Trophoblast cell (in vitro differentiated cells and primary cell): ENCODE data around the gene CYP26C1.

Source experiments
- DNase-seq, 2 donors: peaks; one replicate each; pipeline ENCODE4 v3.0.0-alpha.2; 2016
- H2AFZ ChIP-seq: 2 replicates; pipeline ENCODE4 v1.6.1; 2013; ENCODE audit warnings: low read length, moderate library complexity, mild to moderate bottlenecking; ENCODE audit not compliant: insufficient read depth, poor library complexity
- H2AK5ac ChIP-seq: 2 replicates; pipeline ENCODE4 v1.6.1; 2013; ENCODE audit warnings: mild to moderate bottlenecking, low read length
- H2BK120ac ChIP-seq: 2 replicates; pipeline ENCODE4 v1.6.1; 2013; ENCODE audit warnings: low read length, mild to moderate bottlenecking, moderate library complexity; ENCODE audit not compliant: insufficient read depth, poor library complexity
- H2BK12ac ChIP-seq: 2 replicates; pipeline ENCODE4 v1.6.1; 2013; ENCODE audit warnings: mild to moderate bottlenecking, low read length, moderate library complexity
- H2BK5ac ChIP-seq: 2 replicates; pipeline ENCODE4 v1.6.1; 2013; ENCODE audit warnings: low read length, low read depth, moderate library complexity, mild to moderate bottlenecking; ENCODE audit not compliant: poor library complexity
- H3K14ac ChIP-seq: 2 replicates; pipeline ENCODE4 v1.6.1; 2013; ENCODE audit warnings: mild to moderate bottlenecking, low read length
- H3K18ac ChIP-seq: 2 replicates; pipeline ENCODE4 v1.6.1; 2013; ENCODE audit warnings: mild to moderate bottlenecking, low read length
- H3K23ac ChIP-seq: 2 replicates; pipeline ENCODE4 v1.6.1; 2013; ENCODE audit warnings: low read length
- H3K27ac ChIP-seq: 2 replicates; pipeline ENCODE4 v1.5.1; 2013; ENCODE audit warnings: low read depth, mild to moderate bottlenecking, inconsistent platforms, low read length, moderate library complexity
- H3K27me3 ChIP-seq: 2 replicates; pipeline ENCODE4 v1.6.1; 2013; ENCODE audit warnings: inconsistent platforms, mild to moderate bottlenecking, low read length, moderate library complexity; ENCODE audit not compliant: insufficient read depth
- H3K36me3 ChIP-seq, 2 experiments: 1 replicate in 1 of 2; 2 replicates in 1 of 2; pipeline ENCODE4 v1.6.1; 2013; ENCODE audit warnings: low read length in 2 of 2, mild to moderate bottlenecking in 2 of 2, moderate library complexity in 1 of 2; ENCODE audit not compliant: insufficient read depth in 2 of 2, control insufficient read depth in 1 of 2
- H3K4ac ChIP-seq: 2 replicates; pipeline ENCODE4 v1.6.1; 2013; ENCODE audit warnings: low read depth, mild to moderate bottlenecking, low read length, moderate library complexity
- H3K4me1 ChIP-seq, 2 experiments: 1 replicate in 1 of 2; 2 replicates in 1 of 2; pipeline ENCODE4 v1.6.1; 2013; ENCODE audit warnings: low read length in 2 of 2, mild to moderate bottlenecking in 2 of 2, moderate library complexity in 1 of 2; ENCODE audit not compliant: insufficient read depth in 2 of 2, control insufficient read depth in 1 of 2
- H3K4me2 ChIP-seq: 2 replicates; pipeline ENCODE4 v1.6.1; 2013; ENCODE audit warnings: inconsistent platforms, mild to moderate bottlenecking, low read length, moderate library complexity
- H3K4me3 ChIP-seq: 2 replicates; pipeline ENCODE4 v1.5.1; 2013; ENCODE audit warnings: mild to moderate bottlenecking, low read depth, low read length, inconsistent platforms
- H3K79me1 ChIP-seq: one replicate; pipeline ENCODE4 v1.6.1; 2013; ENCODE audit warnings: low read length
- H3K79me2 ChIP-seq: 2 replicates; pipeline ENCODE4 v1.6.1; 2013; ENCODE audit warnings: low read length, mild to moderate bottlenecking; ENCODE audit not compliant: control insufficient read depth, insufficient read depth, poor library complexity
- H3K9ac ChIP-seq: 2 replicates; pipeline ENCODE4 v1.6.1; 2013; ENCODE audit warnings: mild to moderate bottlenecking, low read length
- H3K9me3 ChIP-seq: 2 replicates; pipeline ENCODE4 v1.6.1; 2013; ENCODE audit warnings: low read depth, mild to moderate bottlenecking, control low read depth, inconsistent platforms, low read length; ENCODE audit not compliant: insufficient read depth
- H4K12ac ChIP-seq: 2 replicates; pipeline ENCODE4 v1.6.1; 2013; ENCODE audit warnings: low read depth, mild to moderate bottlenecking, low read length, moderate library complexity
- H4K8ac ChIP-seq: 2 replicates; pipeline ENCODE4 v1.6.1; 2013; ENCODE audit warnings: low read depth, mild to moderate bottlenecking, low read length, moderate library complexity
- H4K91ac ChIP-seq: one replicate; pipeline ENCODE4 v1.6.1; 2013; ENCODE audit warnings: low read depth, mild to moderate bottlenecking, low read length, moderate library complexity
- WGBS: extraction: QIAGEN DNeasy Blood & Tissue Kit; methylation state at CpG from one replicate; pipeline ENCODE4 v1.1.7; 2013; ENCODE audit warnings: missing lambda C conversion rate; ENCODE audit not compliant: insufficient read length, insufficient coverage; ENCODE audit errors: extremely low coverage; 5-methylcytosine and 5-hydroxymethylcytosine counted together

The CYP26C1 gene

DNA sequence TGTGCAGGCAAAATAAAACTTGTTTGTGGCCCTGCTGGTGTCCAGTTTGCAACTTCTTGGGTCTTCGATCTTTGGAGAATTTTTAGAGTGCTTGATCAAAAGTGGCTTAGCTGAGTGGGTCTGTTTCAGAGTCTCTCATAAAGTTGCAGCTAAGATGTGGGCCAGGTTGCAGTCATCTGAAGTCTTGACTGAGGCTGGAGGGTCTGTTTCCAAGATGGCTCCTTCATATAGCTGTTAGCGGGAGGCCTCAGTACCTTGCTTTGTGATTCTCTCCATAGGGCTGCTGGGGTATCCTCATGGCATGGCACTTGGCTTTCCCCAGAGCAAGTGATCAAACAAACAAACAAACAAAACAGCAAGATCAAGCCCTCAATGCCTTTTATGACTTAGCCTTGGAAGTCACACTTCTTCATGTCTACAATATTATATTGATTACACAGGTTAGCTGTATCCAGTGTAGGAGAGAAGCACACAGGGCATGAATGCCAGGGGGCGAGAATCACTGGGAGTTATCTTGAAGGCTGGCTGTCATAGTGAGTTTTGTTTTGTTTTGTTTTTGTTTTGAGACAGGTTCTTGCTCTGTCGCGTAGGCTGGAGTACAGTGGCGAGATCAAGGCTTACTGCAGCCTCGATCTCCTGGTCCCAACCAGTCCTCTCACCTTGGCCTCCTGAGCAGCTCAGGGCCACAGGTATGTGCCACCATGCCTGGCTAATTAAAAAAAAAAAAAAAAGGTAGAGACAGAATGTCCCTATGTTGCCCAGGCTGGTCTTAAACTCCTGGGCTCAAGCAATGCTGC lies 23.3 kb downstream of the CYP26C1 start:
- no peak overlapping the region for H3K4me3 ChIP-seq
- peak in 1 of 2 donors; percentile 55 for DNase-seq

GRCh38 chr10:93085272-93085859 lies 24.8 kb downstream of the CYP26C1 start:
- Histone ChIP-seq H2BK120ac (no peak overlapping the region), H4K8ac (no peak overlapping the region), H3K36me3 (no peaks in the 10 kb centered on the region), H2BK5ac (no peak overlapping the region), H3K4me3 (no peak overlapping the region), H2AFZ (no peak overlapping the region), H3K4ac (no peak overlapping the region), H3K18ac (no peak overlapping the region), H3K23ac (no peak overlapping the region), H3K4me2 (no peak overlapping the region), H3K79me1 (peaks cover 10% of the 10 kb centered on the region), H2AK5ac (no peak overlapping the region), H3K27me3 (no peaks in the 10 kb centered on the region), H3K9ac (no peak overlapping the region), H4K12ac (no peak overlapping the region), H3K27ac (no peak overlapping the region), H2BK12ac (no peak overlapping the region), H3K14ac (no peak overlapping the region), H3K4me1 (peaks cover 9 to 14% of the 10 kb centered on the region in 2 experiments), H3K79me2 (no peaks in the 10 kb centered on the region), H3K9me3 (peaks cover 2% of the 10 kb centered on the region), H4K91ac (no peak overlapping the region)
- no peak for DNase-seq
- no CpG with 5 or more reads among the region's 4 CpGs for WGBS

More for the DNA sequence above, 23.3 kb downstream of the CYP26C1 start:
- H3K9me3 ChIP-seq = no peaks in the 10 kb centered on the region
- peaks cover 15% of the 10 kb centered on the region for H3K79me1 ChIP-seq
- peak overlapping the region; percentile 30 for H2AK5ac ChIP-seq
- no peak overlapping the region for H3K14ac ChIP-seq
- H3K79me2 ChIP-seq = no peaks in the 10 kb centered on the region
- no peak overlapping the region for H4K12ac ChIP-seq
- H4K8ac ChIP-seq = peak overlapping the region; percentile 39
- no peak overlapping the region for H2AFZ ChIP-seq
- no peak overlapping the region for H4K91ac ChIP-seq
- no peaks in the 10 kb centered on the region for H3K36me3 ChIP-seq
- H3K4me2 ChIP-seq = no peak overlapping the region
- no peaks in the 10 kb centered on the region for H3K27me3 ChIP-seq
- no CpG with 5 or more reads among the region's 7 CpGs for WGBS
- no peak overlapping the region for H2BK5ac ChIP-seq
- H3K9ac ChIP-seq = no peak overlapping the region
- H2BK120ac ChIP-seq = no peak overlapping the region
- H3K18ac ChIP-seq = no peak overlapping the region
- peaks cover 9 to 14% of the 10 kb centered on the region in 2 experiments for H3K4me1 ChIP-seq
- H3K4ac ChIP-seq = no peak overlapping the region
- H3K27ac ChIP-seq = no peak overlapping the region
- no peak overlapping the region for H2BK12ac ChIP-seq
- H3K23ac ChIP-seq = no peak overlapping the region

DNA sequence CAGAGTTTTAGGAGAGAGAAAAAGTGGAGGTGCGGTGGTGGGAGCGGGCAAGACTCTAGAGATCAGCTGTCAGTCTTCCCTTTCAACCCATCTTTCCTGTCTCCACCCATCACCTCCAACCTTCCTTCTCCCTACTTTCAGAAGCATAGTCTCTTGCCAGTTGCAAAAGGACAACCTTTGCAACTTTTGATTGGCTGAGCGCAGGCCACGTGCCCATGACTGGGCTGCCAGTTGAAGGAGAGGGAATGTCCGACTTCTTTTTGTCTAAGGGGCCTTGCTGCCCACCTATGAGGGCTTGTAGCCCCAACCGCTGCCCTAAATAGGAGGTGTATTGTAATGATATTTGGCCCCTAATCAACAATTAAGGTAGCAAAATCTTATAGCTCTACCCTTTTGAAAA lies 25.7 kb downstream of the CYP26C1 start:
- no peak overlapping the region for H3K23ac ChIP-seq
- no peak overlapping the region for H3K9ac ChIP-seq
- H2BK12ac ChIP-seq = no peak overlapping the region

DNA sequence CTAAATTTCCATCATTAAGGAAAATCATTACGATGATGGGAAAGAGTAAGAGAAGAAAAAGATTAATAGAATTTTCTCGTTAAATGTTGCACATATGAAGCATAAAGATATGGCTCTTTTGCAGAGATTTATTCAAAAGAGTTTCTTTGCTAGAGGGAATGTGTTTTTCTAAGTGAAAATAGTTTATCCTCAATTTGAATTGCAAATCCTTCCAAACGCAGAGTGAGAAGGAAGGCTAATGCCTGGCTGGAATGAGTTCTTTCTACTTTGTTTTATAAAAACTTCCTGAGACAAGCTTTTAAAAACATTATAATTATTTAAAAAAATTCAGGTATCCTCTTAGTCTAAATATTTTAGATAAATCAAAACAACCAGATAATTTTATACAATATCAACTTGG lies 27.2 kb downstream of the CYP26C1 start:
- Histone ChIP-seq H3K23ac (no peak overlapping the region), H3K14ac (no peak overlapping the region), H2AK5ac (no peak overlapping the region), H4K12ac (no peak overlapping the region), H3K9me3 (peaks cover 2% of the 10 kb centered on the region), H2AFZ (no peak overlapping the region), H3K4me2 (no peak overlapping the region), H3K79me2 (no peaks in the 10 kb centered on the region), H3K4me1 (no peaks in the 10 kb centered on the region), H3K79me1 (no peaks in the 10 kb centered on the region), H2BK12ac (no peak overlapping the region), H2BK5ac (no peak overlapping the region), H3K27me3 (no peaks in the 10 kb centered on the region), H3K18ac (no peak overlapping the region), H2BK120ac (no peak overlapping the region), H3K4ac (no peak overlapping the region), H3K9ac (no peak overlapping the region), H3K4me3 (no peak overlapping the region), H4K91ac (no peak overlapping the region), H3K27ac (no peak overlapping the region), H3K36me3 (no peaks in the 10 kb centered on the region), H4K8ac (no peak overlapping the region)
- no peak for DNase-seq
- WGBS = no CpG with 5 or more reads among the region's 3 CpGs

More for the DNA sequence above, 25.7 kb downstream of the CYP26C1 start:
- H3K4ac ChIP-seq = no peak overlapping the region
- H2AFZ ChIP-seq = no peak overlapping the region
- H3K36me3 ChIP-seq = no peaks in the 10 kb centered on the region
- no peak overlapping the region for H4K8ac ChIP-seq
- H2BK5ac ChIP-seq = no peak overlapping the region
- no peak overlapping the region for H2AK5ac ChIP-seq
- DNase-seq = no peak
- no peak overlapping the region for H3K4me2 ChIP-seq
- peaks cover 2% of the 10 kb centered on the region for H3K79me1 ChIP-seq
- H3K79me2 ChIP-seq = no peaks in the 10 kb centered on the region
- no peak overlapping the region for H3K27ac ChIP-seq
- no peak overlapping the region for H3K18ac ChIP-seq
- H3K27me3 ChIP-seq = no peaks in the 10 kb centered on the region
- H2BK120ac ChIP-seq = no peak overlapping the region
- H3K14ac ChIP-seq = no peak overlapping the region
- no peak overlapping the region for H4K91ac ChIP-seq
- H3K9me3 ChIP-seq = peaks cover 2% of the 10 kb centered on the region
- H4K12ac ChIP-seq = no peak overlapping the region
- H3K4me3 ChIP-seq = no peak overlapping the region
- peaks cover 3 to 5% of the 10 kb centered on the region in 2 experiments for H3K4me1 ChIP-seq
- no CpG with 5 or more reads among the region's 6 CpGs for WGBS
